BLaER1 treated with 17β-estradiol and CSF1 and Interleukin-3, amounts not matched to agents 10 nM and 100 nM (cell line): ENCODE results near the gene RDH8.
"Not testable (repeated sequence)": the region's sequence is repeated elsewhere in the genome, so short reads cannot be mapped to it uniquely, and the experiment has no call there.

Experiments
- H3K27ac ChIP-seq, 11 experiments: shearing (Covaris generic); formaldehyde crosslinking; 2 replicates each; pipeline ENCODE4 v1.8.1; 2022
- H3K27me3 ChIP-seq, 11 experiments: shearing (Covaris generic); formaldehyde crosslinking; 2 replicates each; pipeline ENCODE4 v1.8.1; 2022
- H3K36me3 ChIP-seq, 11 experiments: shearing (Covaris generic); formaldehyde crosslinking; 2 replicates each; pipeline ENCODE4 v1.8.1; 2022
- H3K4me1 ChIP-seq, 10 experiments: shearing (Covaris generic); formaldehyde crosslinking; 2 replicates each; pipeline ENCODE4 v1.8.1; 2022
- H3K4me2 ChIP-seq, 11 experiments: shearing (Covaris generic); formaldehyde crosslinking; 2 replicates each; pipeline ENCODE4 v1.8.1; 2022
- H3K4me3 ChIP-seq, 10 experiments: shearing (Covaris generic); formaldehyde crosslinking; 2 replicates each; pipeline ENCODE4 v1.8.1; 2022
- H3K9ac ChIP-seq, 11 experiments: shearing (Covaris generic); formaldehyde crosslinking; 2 replicates each; pipeline ENCODE4 v1.8.1; 2022
- H3K9me3 ChIP-seq, 11 experiments: shearing (Covaris generic); formaldehyde crosslinking; replicated peaks in 1 of 11; 2 replicates each; pipeline ENCODE4 v1.8.1; 2022
- H4K20me1 ChIP-seq, 11 experiments: shearing (Covaris generic); formaldehyde crosslinking; 2 replicates each; pipeline ENCODE4 v1.8.1; 2022
- Cebpa-rat ChIP-seq, 11 experiments: shearing (Covaris generic); IDR thresholded peaks; 2 replicates each; pipeline ENCODE4 v1.8.1; 2022

The RDH8 gene

GRCh38 chr19:10021863-10022262 lies 8.6 kb downstream of the RDH8 start:
- H3K27ac ChIP-seq: no peak overlapping the region
- no peaks in the 10 kb centered on the region for H3K9me3 ChIP-seq
- H3K4me3 ChIP-seq: no peak overlapping the region
- H3K4me2 ChIP-seq: no peak overlapping the region
- H3K9ac ChIP-seq: no peak overlapping the region
- H3K4me1 ChIP-seq: peaks cover 0 to 5% (median under 1%) of the 10 kb centered on the region in 10 experiments; a peak in 7 of 20 replicates
- no peak for TF ChIP-seq Cebpa-rat (IDR thresholded peaks at IDR 0.05)
- no peaks in the 10 kb centered on the region for H3K36me3 ChIP-seq
- no peaks in the 10 kb centered on the region for H4K20me1 ChIP-seq
- no peaks in the 10 kb centered on the region for H3K27me3 ChIP-seq

DNA sequence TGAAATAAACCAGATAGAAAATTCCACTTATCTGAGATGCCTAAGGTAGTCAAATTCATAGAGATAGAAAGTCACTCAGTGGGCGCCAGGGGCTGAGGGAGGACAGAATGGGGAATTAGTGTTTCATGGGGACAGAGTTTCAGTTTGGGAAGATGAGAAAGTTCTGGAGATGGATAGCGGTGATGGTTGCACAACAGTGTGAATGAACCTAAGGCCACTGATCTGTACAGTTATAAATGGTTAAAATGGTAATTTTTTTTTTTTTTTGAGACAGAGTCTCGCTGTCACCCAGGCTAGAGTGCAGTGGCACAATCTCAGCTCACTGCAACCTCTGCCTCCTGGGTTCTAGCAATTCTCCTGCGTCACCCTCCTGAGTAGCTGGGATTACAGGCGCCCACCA lies 9.8 kb downstream of the RDH8 start:
- not testable (repeated sequence) for H3K9me3 ChIP-seq, H3K27me3 ChIP-seq, H4K20me1 ChIP-seq

GRCh38 chr19:10026744-10027143 lies 13.5 kb downstream of the RDH8 start:
- Histone ChIP-seq H3K36me3 (no peaks in the 10 kb centered on the region), H3K9ac (no peak overlapping the region), H3K9me3 (no peaks in the 10 kb centered on the region), H3K4me1 (peaks cover 0 to 11% (median 7%) of the 10 kb centered on the region in 10 experiments; a peak in 14 of 20 replicates), H3K27ac (no peak overlapping the region), H4K20me1 (peaks cover 0 to 5% (median 0%) of the 10 kb centered on the region in 11 experiments; a peak in 1 of 22 replicates), H3K27me3 (no peaks in the 10 kb centered on the region), H3K4me3 (no peak overlapping the region), H3K4me2 (peak overlapping the region in 6 of 11 experiments; percentile 66 to 91 (median 76); a peak in 7 of 22 replicates)
- no peak for TF ChIP-seq Cebpa-rat (IDR thresholded peaks at IDR 0.05)

More for the DNA sequence above, 9.8 kb downstream of the RDH8 start:
- not testable (repeated sequence) for H3K4me3 ChIP-seq, H3K36me3 ChIP-seq, H3K9ac ChIP-seq, H3K27ac ChIP-seq, H3K4me2 ChIP-seq
- H3K4me1 ChIP-seq: peaks cover 0 to 11% (median 8%) of the 10 kb centered on the region in 10 experiments; a peak in 14 of 20 replicates

DNA sequence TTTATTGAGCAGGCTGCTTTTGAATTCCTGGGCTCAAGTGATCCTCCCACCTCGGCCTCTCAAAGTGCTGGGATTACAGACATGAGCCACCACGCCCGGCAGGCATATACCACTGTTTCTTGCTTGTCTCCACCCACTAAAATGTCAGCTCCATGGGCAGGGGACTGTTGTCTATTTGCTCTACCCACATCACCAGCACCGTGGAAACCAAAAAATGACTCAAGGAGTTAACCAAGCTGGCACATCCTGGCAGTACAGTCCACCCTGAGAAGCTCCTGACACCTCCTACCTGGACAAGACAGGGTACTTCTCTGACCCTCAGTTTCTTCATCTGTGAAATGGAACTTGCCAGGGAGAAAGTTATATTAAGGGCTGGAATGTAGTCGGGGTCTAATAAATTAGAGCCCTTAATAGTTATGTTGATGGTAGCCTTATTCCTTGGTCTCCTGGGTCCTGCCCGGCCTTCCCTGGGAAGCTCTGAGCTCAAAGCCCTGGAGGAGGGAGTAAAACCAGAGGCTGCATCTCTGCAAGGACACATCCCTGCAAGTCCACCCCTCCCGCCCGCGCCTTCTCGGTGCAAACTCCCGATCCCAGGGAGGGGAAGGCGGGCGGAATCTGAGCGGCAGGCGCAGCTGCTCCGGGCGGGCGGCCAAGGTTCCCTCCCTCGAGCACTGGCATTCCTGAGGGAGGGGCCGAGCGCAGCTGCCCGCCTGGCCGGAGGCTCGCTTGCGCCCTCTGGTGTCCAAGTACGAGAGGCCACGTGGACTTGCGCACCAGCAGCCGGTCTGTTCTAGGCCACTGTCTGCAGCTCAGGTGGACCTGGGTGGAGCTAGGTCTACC lies 14.1 kb downstream of the RDH8 start:
- Histone ChIP-seq H3K4me1 (peaks cover 0 to 11% (median 7%) of the 10 kb centered on the region in 10 experiments; a peak in 14 of 20 replicates), H3K9me3 (no peaks in the 10 kb centered on the region), H3K27ac (no peak overlapping the region), H3K36me3 (no peaks in the 10 kb centered on the region), H3K4me3 (peak overlapping the region in 6 of 10 experiments; percentile 32 to 49 (median 37); a peak in 9 of 20 replicates), H3K4me2 (peak overlapping the region; percentile 66 to 92 (median 79)), H3K9ac (peak overlapping the region in 1 of 11 experiments; percentile 9; a peak in 1 of 22 replicates), H3K27me3 (peaks cover 0 to 2% (median 0%) of the 10 kb centered on the region in 11 experiments; a peak in 1 of 22 replicates), H4K20me1 (peaks cover 0 to 5% (median 0%) of the 10 kb centered on the region in 11 experiments; a peak in 1 of 22 replicates)
- no peak for TF ChIP-seq Cebpa-rat (IDR thresholded peaks at IDR 0.05)

GRCh38 chr19:10033614-10034013 lies 20.3 kb downstream of the RDH8 start:
- H3K27ac ChIP-seq: no peak overlapping the region
- H3K4me2 ChIP-seq: no peak overlapping the region
- peaks cover 0 to 13% (median 0%) of the 10 kb centered on the region in 11 experiments; a peak in 4 of 22 replicates for H3K27me3 ChIP-seq

DNA sequence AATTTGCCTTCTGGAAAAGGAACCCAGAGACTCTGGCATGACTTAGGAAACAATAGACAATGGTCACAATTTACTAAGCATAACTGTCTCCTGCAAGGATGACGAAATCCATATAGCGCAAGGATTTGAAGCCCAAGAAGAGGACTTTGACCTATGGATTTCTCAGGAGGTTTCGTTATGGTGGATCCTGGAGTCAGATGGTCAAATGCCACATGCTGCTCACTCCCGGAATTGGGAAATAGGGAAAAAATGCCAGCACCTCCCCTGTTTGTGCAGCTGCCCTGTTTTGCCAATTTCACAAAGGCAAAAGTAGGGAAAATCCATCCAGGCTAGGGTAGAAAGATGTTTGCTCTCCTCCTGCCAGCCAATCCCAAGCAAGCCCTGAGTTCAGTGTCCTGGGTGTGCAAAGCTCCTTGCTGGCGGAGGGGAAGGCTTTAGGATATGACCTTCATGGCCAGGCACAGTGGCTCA lies 23.4 kb downstream of the RDH8 start:
- Histone ChIP-seq H3K27me3 (peaks cover 0 to 13% (median 0%) of the 10 kb centered on the region in 11 experiments; a peak in 4 of 22 replicates), H3K36me3 (no peaks in the 10 kb centered on the region), H3K4me1 (no peaks in the 10 kb centered on the region), H4K20me1 (no peaks in the 10 kb centered on the region), H3K4me3 (no peak overlapping the region), H3K27ac (no peak overlapping the region), H3K4me2 (no peak overlapping the region), H3K9ac (no peak overlapping the region), H3K9me3 (no peaks in the 10 kb centered on the region)
- TF ChIP-seq Cebpa-rat (IDR thresholded peaks at IDR 0.05): no peak

More at GRCh38 chr19:10033614-10034013, 20.3 kb downstream of the RDH8 start:
- no peaks in the 10 kb centered on the region for H3K9me3 ChIP-seq
- peaks cover 0 to 5% (median 0%) of the 10 kb centered on the region in 11 experiments; a peak in 1 of 22 replicates for H4K20me1 ChIP-seq
- H3K4me1 ChIP-seq: no peaks in the 10 kb centered on the region
- H3K4me3 ChIP-seq: no peak overlapping the region
- no peak for TF ChIP-seq Cebpa-rat (IDR thresholded peaks at IDR 0.05)
- no peaks in the 10 kb centered on the region for H3K36me3 ChIP-seq
- no peak overlapping the region for H3K9ac ChIP-seq

- no peak overlapping the region for H3K9ac ChIP-seq
- no peak overlapping the region for H3K4me2 ChIP-seq
- H3K27ac ChIP-seq: no peak overlapping the region
- no peaks in the 10 kb centered on the region for H3K4me1 ChIP-seq
- no peak for TF ChIP-seq Cebpa-rat (IDR thresholded peaks at IDR 0.05)
- no peaks in the 10 kb centered on the region for H3K36me3 ChIP-seq
- peaks cover 0 to 11% (median 0%) of the 10 kb centered on the region in 11 experiments; a peak in 4 of 22 replicates for H3K27me3 ChIP-seq
- no peaks in the 10 kb centered on the region for H4K20me1 ChIP-seq
- H3K9me3 ChIP-seq: no peaks in the 10 kb centered on the region
- H3K4me3 ChIP-seq: no peak overlapping the region
These were observed 24.1 kb downstream of the RDH8 start for GRCh38 chr19:10037367-10037766.

- Histone ChIP-seq H3K9me3 (no peaks in the 10 kb centered on the region), H3K4me3 (no peak overlapping the region), H3K4me1 (no peaks in the 10 kb centered on the region), H3K9ac (no peak overlapping the region), H4K20me1 (no peaks in the 10 kb centered on the region), H3K27ac (no peak overlapping the region), H3K4me2 (no peak overlapping the region), H3K27me3 (peaks cover 0 to 7% (median 0%) of the 10 kb centered on the region in 11 experiments; a peak in 4 of 22 replicates), H3K36me3 (no peaks in the 10 kb centered on the region)
- no peak for TF ChIP-seq Cebpa-rat (IDR thresholded peaks at IDR 0.05)
These were observed 24.5 kb downstream of the RDH8 start for GRCh38 chr19:10037809-10038208.

- Histone ChIP-seq H3K27me3 (no peaks in the 10 kb centered on the region), H3K4me3 (no peak overlapping the region), H3K36me3 (no peaks in the 10 kb centered on the region), H3K4me2 (no peak overlapping the region), H3K4me1 (peaks cover 0 to 12% (median 7%) of the 10 kb centered on the region in 10 experiments; a peak in 11 of 20 replicates), H3K27ac (no peak overlapping the region), H4K20me1 (no peaks in the 10 kb centered on the region), H3K9me3 (no peaks in the 10 kb centered on the region), H3K9ac (no peak overlapping the region)
- TF ChIP-seq Cebpa-rat (IDR thresholded peaks at IDR 0.05): no peak
These were observed 30.1 kb downstream of the RDH8 start for GRCh38 chr19:10043286-10043927.
